Tibial artery (tissue), 4 donors: ENCODE data around the gene LSM14B.

Source experiments
- DNase-seq, 2 donors: peaks; one replicate each; pipeline ENCODE4 v3.0.0-alpha.2; 2019
- H3K27ac ChIP-seq, 2 donors: fragments of 200-600 bp; sonication (generic) in 1 of 2; 1 replicate in 1 of 2; 2 replicates in 1 of 2; pipeline ENCODE4 v1.5.1; 2018 to 2019; ENCODE audit warnings: mild to moderate bottlenecking in 1 of 2
- H3K27me3 ChIP-seq, 2 donors: fragments of 200-600 bp; sonication (generic) in 1 of 2; one replicate each; pipeline versions ENCODE4 v1.5.1 to v1.6.0; 2016 to 2019
- H3K36me3 ChIP-seq, 3 donors: fragments of 200-600 bp; sonication (generic) in 2 of 3; one replicate each; pipeline ENCODE4 v1.5.1; 2016 to 2019; ENCODE audit warnings: mild to moderate bottlenecking in 2 of 3
- H3K4me1 ChIP-seq, 4 donors: fragments of 200-600 bp; sonication (generic) in 2 of 4; 1 replicate in 3 of 4; 2 replicates in 1 of 4; pipeline ENCODE4 v1.5.1; 2016 to 2019
- H3K4me3 ChIP-seq, 2 donors: fragments of 200-600 bp; sonication (generic) in 1 of 2; 1 replicate in 1 of 2; 2 replicates in 1 of 2; pipeline ENCODE4 v1.5.1; 2018 to 2019; ENCODE audit warnings: mild to moderate bottlenecking in 2 of 2
- H3K9me3 ChIP-seq, 3 donors: fragments of 200-600 bp; sonication (generic) in 1 of 3; one replicate each; pipeline ENCODE4 v1.5.1; 2016 to 2019
- intact Hi-C: fragments of 100-400 bp; cut with DNase I; formaldehyde crosslinking; loops from one replicate; pipeline ENCODE4 v1.15.0; 2023; ENCODE audit warnings: low total_unique reads
- TF ChIP-seq, protein P1 (sequence below), 2 experiments: fragments of 200-600 bp in 1 of 2; fragments of 450-650 bp in 1 of 2; IDR thresholded peaks; one replicate each; pipeline ENCODE4 v1.5.1; 2017 to 2019; ENCODE audit warnings: antibody characterized with exemption in 2 of 2, mild to moderate bottlenecking in 1 of 2, moderate library complexity in 1 of 2

The LSM14B gene

GRCh38 chr20:62158088-62158400 lies 35.8 kb downstream of the LSM14B start:
- peaks cover 6 to 61% (median 38%) of the 10 kb centered on the region in 3 donors for H3K36me3 ChIP-seq
- DNase-seq = no peak

DNA sequence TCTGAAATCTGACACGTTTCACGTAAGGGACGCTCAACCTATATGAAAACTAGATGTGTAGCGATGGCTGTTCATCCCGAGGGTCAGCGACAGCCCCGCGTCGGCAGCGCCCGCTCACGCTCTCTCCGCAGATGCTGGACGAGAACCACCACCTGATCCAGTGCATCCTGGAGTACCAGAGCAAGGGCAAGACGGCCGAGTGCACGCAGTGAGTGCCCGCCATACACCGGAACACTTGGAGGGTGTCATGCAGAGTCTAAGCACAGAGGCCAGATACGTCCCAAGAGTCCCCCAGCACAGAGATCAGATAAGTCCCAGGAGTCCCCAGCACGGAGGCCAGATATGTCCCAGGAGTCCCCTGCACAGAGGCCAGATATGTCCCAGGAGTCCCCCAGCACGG lies 36.3 kb downstream of the LSM14B start:
- Histone ChIP-seq H3K27ac (no peak overlapping the region), H3K4me1 (peaks cover 0 to 15% (median 6%) of the 10 kb centered on the region in 4 donors), H3K9me3 (no peaks in the 10 kb centered on the region), H3K4me3 (no peak overlapping the region), H3K36me3 (peaks cover 10 to 66% (median 43%) of the 10 kb centered on the region in 3 donors), H3K27me3 (no peaks in the 10 kb centered on the region)
- TF ChIP-seq, protein P1, sequence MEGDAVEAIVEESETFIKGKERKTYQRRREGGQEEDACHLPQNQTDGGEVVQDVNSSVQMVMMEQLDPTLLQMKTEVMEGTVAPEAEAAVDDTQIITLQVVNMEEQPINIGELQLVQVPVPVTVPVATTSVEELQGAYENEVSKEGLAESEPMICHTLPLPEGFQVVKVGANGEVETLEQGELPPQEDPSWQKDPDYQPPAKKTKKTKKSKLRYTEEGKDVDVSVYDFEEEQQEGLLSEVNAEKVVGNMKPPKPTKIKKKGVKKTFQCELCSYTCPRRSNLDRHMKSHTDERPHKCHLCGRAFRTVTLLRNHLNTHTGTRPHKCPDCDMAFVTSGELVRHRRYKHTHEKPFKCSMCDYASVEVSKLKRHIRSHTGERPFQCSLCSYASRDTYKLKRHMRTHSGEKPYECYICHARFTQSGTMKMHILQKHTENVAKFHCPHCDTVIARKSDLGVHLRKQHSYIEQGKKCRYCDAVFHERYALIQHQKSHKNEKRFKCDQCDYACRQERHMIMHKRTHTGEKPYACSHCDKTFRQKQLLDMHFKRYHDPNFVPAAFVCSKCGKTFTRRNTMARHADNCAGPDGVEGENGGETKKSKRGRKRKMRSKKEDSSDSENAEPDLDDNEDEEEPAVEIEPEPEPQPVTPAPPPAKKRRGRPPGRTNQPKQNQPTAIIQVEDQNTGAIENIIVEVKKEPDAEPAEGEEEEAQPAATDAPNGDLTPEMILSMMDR (IDR thresholded peaks at IDR 0.05) = no peak
- no peak for DNase-seq
- intact Hi-C loops = no loop called here

More at GRCh38 chr20:62158088-62158400, 35.8 kb downstream of the LSM14B start:
- H3K27me3 ChIP-seq = no peaks in the 10 kb centered on the region
- no peaks in the 10 kb centered on the region for H3K9me3 ChIP-seq
- intact Hi-C loops = no loop called here
- H3K27ac ChIP-seq = no peak overlapping the region
- TF ChIP-seq, protein P1 (IDR thresholded peaks at IDR 0.05) = no peak
- H3K4me3 ChIP-seq = no peak overlapping the region
- H3K4me1 ChIP-seq = peaks cover 0 to 15% (median 6%) of the 10 kb centered on the region in 4 donors

DNA sequence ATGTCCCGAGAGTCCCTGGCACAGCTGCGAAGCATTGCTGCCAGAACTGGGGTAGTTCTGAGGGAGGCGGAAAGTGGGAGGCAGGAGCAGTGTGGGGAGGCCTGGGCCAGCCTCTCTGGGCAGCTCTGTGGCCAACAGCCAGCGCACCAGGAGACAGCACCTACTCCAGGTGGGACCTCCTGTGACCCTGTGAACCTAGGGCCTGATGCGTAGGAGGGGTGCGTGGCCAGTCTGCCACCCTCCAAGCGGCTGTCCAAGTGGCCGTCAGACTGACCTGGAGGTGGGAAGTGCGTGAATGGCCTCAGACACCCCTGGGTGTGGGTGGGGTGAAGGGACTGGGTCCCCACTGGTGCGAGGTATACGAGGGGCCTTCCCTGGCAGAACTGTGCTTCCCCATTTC lies 36.8 kb downstream of the LSM14B start:
- no peak overlapping the region for H3K27ac ChIP-seq
- TF ChIP-seq, protein P1 (IDR thresholded peaks at IDR 0.05) = no peak
- intact Hi-C loops = no loop called here

DNA sequence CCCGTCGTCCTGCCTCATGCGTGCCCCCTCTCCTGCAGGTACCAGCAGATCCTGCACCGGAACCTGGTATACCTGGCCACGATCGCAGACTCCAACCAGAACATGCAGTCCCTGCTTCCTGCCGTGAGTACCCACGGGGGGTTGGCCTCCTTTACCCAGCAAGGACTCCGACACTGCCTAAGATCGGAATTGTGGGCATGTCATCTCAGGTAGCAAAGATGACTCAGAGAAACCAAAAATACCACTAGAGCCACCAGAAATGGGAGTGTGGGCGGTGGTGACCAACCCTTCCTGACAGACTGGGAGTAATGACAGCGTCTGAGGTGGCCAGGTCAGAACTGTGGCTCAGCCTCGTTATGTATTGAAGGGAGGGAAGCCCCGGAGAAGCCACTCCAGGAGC lies 37.6 kb downstream of the LSM14B start:
- intact Hi-C loops = no loop called here
- TF ChIP-seq, protein P1 (IDR thresholded peaks at IDR 0.05) = no peak
- Histone ChIP-seq H3K36me3 (peaks cover 23 to 72% (median 49%) of the 10 kb centered on the region in 3 donors), H3K4me3 (no peak overlapping the region), H3K4me1 (peaks cover 0 to 15% (median 6%) of the 10 kb centered on the region in 4 donors), H3K9me3 (no peaks in the 10 kb centered on the region), H3K27ac (no peak overlapping the region), H3K27me3 (no peaks in the 10 kb centered on the region)
- no peak for DNase-seq

More for the DNA sequence above, 36.8 kb downstream of the LSM14B start:
- Histone ChIP-seq H3K9me3 (no peaks in the 10 kb centered on the region), H3K4me1 (peaks cover 0 to 15% (median 6%) of the 10 kb centered on the region in 4 donors), H3K27me3 (no peaks in the 10 kb centered on the region), H3K4me3 (no peak overlapping the region), H3K36me3 (peaks cover 15 to 71% (median 48%) of the 10 kb centered on the region in 3 donors)
- no peak for DNase-seq

- no peak overlapping the region for H3K4me3 ChIP-seq
- no peaks in the 10 kb centered on the region for H3K27me3 ChIP-seq
- H3K36me3 ChIP-seq = peaks cover 27 to 74% (median 51%) of the 10 kb centered on the region in 3 donors
- DNase-seq = no peak
- intact Hi-C loops = no loop called here
- peaks cover 0 to 15% (median 6%) of the 10 kb centered on the region in 4 donors for H3K4me1 ChIP-seq
- H3K27ac ChIP-seq = no peak overlapping the region
- TF ChIP-seq, protein P1 (IDR thresholded peaks at IDR 0.05) = no peak
- no peaks in the 10 kb centered on the region for H3K9me3 ChIP-seq
These were observed 38.0 kb downstream of the LSM14B start for GRCh38 chr20:62160253-62160652.

GRCh38 chr20:62160876-62161275 lies 38.6 kb downstream of the LSM14B start:
- Histone ChIP-seq H3K4me3 (no peak overlapping the region), H3K4me1 (peaks cover 0 to 12% (median 6%) of the 10 kb centered on the region in 4 donors), H3K27me3 (no peaks in the 10 kb centered on the region), H3K27ac (no peak overlapping the region), H3K36me3 (peaks cover 34 to 75% (median 57%) of the 10 kb centered on the region in 3 donors), H3K9me3 (no peaks in the 10 kb centered on the region)
- TF ChIP-seq, protein P1 (IDR thresholded peaks at IDR 0.05) = no peak
- DNase-seq = no peak
- intact Hi-C loops = no loop called here
